SU-DHL-6 (cell line): Measurements from ENCODE around the gene DES.

ENCODE experiments used
- CTCF ChIP-seq: fragments of 200-600 bp; sonication (generic); IDR thresholded peaks from one replicate; pipeline ENCODE4 v1.5.1; 2017; ENCODE audit warnings: antibody characterized with exemption, mild to moderate bottlenecking, low read length, moderate library complexity; ENCODE audit not compliant: insufficient read depth, poor library complexity, severe bottlenecking
- EZH2phosphoT487 ChIP-seq: fragments of 200-600 bp; sonication (generic), shearing (Covaris generic); conservative IDR thresholded peaks from 2 replicates; pipeline ENCODE4 v1.6.1; 2018; ENCODE audit warnings: mild to moderate bottlenecking, antibody characterized with exemption, low read length, moderate library complexity, mixed read lengths

GRCh38 chr2:219448099-219448775 is 30.1 kb downstream of the DES start:
- TF ChIP-seq CTCF (no peak), EZH2phosphoT487 (no peak)
